ENCODE measurements around the gene BSDC1. TPM values are rescaled to one million over a fixed set of nuclear protein-coding genes. Genes with fewer than 3 reads are reported as not detected.

The BSDC1 gene
- total and polyA plus RNA-seq, 10 donors = 18.4 to 95.8 (median 66.8) TPM

- TF ChIP-seq CTCF (IDR thresholded peaks at IDR 0.05 in 8 of 11, conservative IDR thresholded peaks at IDR 0.05 in 3 of 11) (no peak), POLR2A (IDR thresholded peaks at IDR 0.05) (no peak), POLR2AphosphoS5 (IDR thresholded peaks at IDR 0.05) (no peak)
- Histone ChIP-seq H3K4me3 (no peak overlapping the region), H3K27ac (no peak overlapping the region), H3K27me3 (replicated peaks in 1 of 7) (no peaks in the 10 kb centered on the region), H3K9me3 (peaks cover 0 to 12% (median 6%) of the 10 kb centered on the region in 8 donors), H3K4me1 (peaks cover 0 to 8% (median 2%) of the 10 kb centered on the region in 6 donors), H3K36me3 (no peaks in the 10 kb centered on the region)
- intact Hi-C loops (cut with DNase I; ENCODE audit: low total_unique reads) = no loop called here
- DNase-seq = no peak
Observed at GRCh38 chr1:32411261-32411660, 17.0 kb upstream of the BSDC1 start.

- intact Hi-C loops (cut with DNase I; ENCODE audit: low total_unique reads) = no loop called here
- no peaks in the 10 kb centered on the region for H3K36me3 ChIP-seq
- DNase-seq = no peak
- 64 to 87% (median 82%) methylated on average over 4 of the region's 4 CpGs for WGBS, 5 donors
- peaks cover 0 to 4% (median 0%) of the 10 kb centered on the region in 6 donors for H3K4me1 ChIP-seq
- TF ChIP-seq POLR2AphosphoS5 (IDR thresholded peaks at IDR 0.05) (no peak), CTCF (IDR thresholded peaks at IDR 0.05 in 8 of 11, conservative IDR thresholded peaks at IDR 0.05 in 3 of 11) (no peak), POLR2A (IDR thresholded peaks at IDR 0.05) (no peak)
- H3K27ac ChIP-seq = no peak overlapping the region
- H3K27me3 ChIP-seq (replicated peaks in 1 of 7) = no peaks in the 10 kb centered on the region
- no peaks in the 10 kb centered on the region for H3K9me3 ChIP-seq
- no peak overlapping the region for H3K4me3 ChIP-seq
Observed at GRCh38 chr1:32406629-32407111, 12.4 kb upstream of the BSDC1 start.

- WGBS, 5 donors = 85 to 92% (median 87%) methylated on average over 4 of the region's 4 CpGs
- intact Hi-C loops (cut with DNase I; ENCODE audit: low total_unique reads) = no loop called here
- TF ChIP-seq POLR2A (IDR thresholded peaks at IDR 0.05) (no peak), CTCF (IDR thresholded peaks at IDR 0.05 in 8 of 11, conservative IDR thresholded peaks at IDR 0.05 in 3 of 11) (no peak), POLR2AphosphoS5 (IDR thresholded peaks at IDR 0.05) (no peak)
- peaks cover 0 to 9% (median 6%) of the 10 kb centered on the region in 6 donors for H3K4me1 ChIP-seq
- H3K4me3 ChIP-seq = no peak overlapping the region
- no peaks in the 10 kb centered on the region for H3K36me3 ChIP-seq
- no peak for DNase-seq
- H3K9me3 ChIP-seq = no peaks in the 10 kb centered on the region
- H3K27ac ChIP-seq = no peak overlapping the region
- H3K27me3 ChIP-seq (replicated peaks in 1 of 7) = no peaks in the 10 kb centered on the region
Observed at GRCh38 chr1:32405672-32406467, 11.6 kb upstream of the BSDC1 start.

- intact Hi-C loops (cut with DNase I; ENCODE audit: low total_unique reads) = no loop called here
- Histone ChIP-seq H3K4me1 (peaks cover 0 to 13% (median 9%) of the 10 kb centered on the region in 6 donors), H3K9me3 (no peaks in the 10 kb centered on the region), H3K36me3 (no peaks in the 10 kb centered on the region), H3K27me3 (replicated peaks in 1 of 7) (no peaks in the 10 kb centered on the region), H3K4me3 (no peak overlapping the region), H3K27ac (no peak overlapping the region)
- TF ChIP-seq POLR2AphosphoS5 (IDR thresholded peaks at IDR 0.05) (no peak), POLR2A (IDR thresholded peaks at IDR 0.05) (no peak), CTCF (IDR thresholded peaks at IDR 0.05 in 8 of 11, conservative IDR thresholded peaks at IDR 0.05 in 3 of 11) (no peak)
- 41 to 50% (median 46%) methylated on average over 2 of the region's 2 CpGs for WGBS, 5 donors
- no peak for DNase-seq
Observed at GRCh38 chr1:32404946-32405345, 10.7 kb upstream of the BSDC1 start.
